SK-N-SH treated with all-trans-retinoic acid at 6 μM for 48 hours (cell line): ENCODE results near the gene PRKCE.

Experiments
- ATAC-seq: fragments of 200-7000 bp; cut with Tn5 transposase; 3 replicates; pipeline ENCODE4 v1.9.1; 2020; ENCODE audit warnings: mild to moderate bottlenecking, moderate library complexity
- ARNTL ChIP-seq: fragments of 450-650 bp; formaldehyde crosslinking; IDR thresholded peaks from 2 replicates; pipeline ENCODE4 v1.5.0; 2020; ENCODE audit warnings: low read depth, mild to moderate bottlenecking, moderate library complexity, borderline replicate concordance
- BACH2 ChIP-seq: fragments of 250-450 bp; sonication (Bioruptor Pico); IDR thresholded peaks from 2 replicates; pipeline ENCODE4 v1.9.0; 2021; ENCODE audit warnings: mild to moderate bottlenecking, borderline replicate concordance
- CSDC2 ChIP-seq: fragments of 250-450 bp; sonication (Bioruptor Pico); IDR thresholded peaks from 2 replicates; pipeline ENCODE4 v1.5.0; 2020; ENCODE audit warnings: mild to moderate bottlenecking, moderate library complexity
- ESRRG ChIP-seq: fragments of 250-450 bp; sonication (Bioruptor Pico); IDR thresholded peaks from 2 replicates; pipeline ENCODE4 v1.6.1; 2021; ENCODE audit warnings: mild to moderate bottlenecking
- GLIS3 ChIP-seq: fragments of 250-450 bp; sonication (Bioruptor Pico); IDR thresholded peaks from 2 replicates; pipeline ENCODE4 v1.5.0; 2020; ENCODE audit warnings: mild to moderate bottlenecking, moderate library complexity
- ISL1 ChIP-seq: fragments of 250-450 bp; sonication (Bioruptor Pico); IDR thresholded peaks from 2 replicates; pipeline ENCODE4 v2.1.2; 2022; ENCODE audit warnings: mild to moderate bottlenecking, moderate library complexity
- OSR1 ChIP-seq: fragments of 250-450 bp; sonication (Bioruptor Pico); IDR thresholded peaks from 2 replicates; pipeline ENCODE4 v1.8.0; 2022; ENCODE audit warnings: moderate library complexity, mild to moderate bottlenecking, inconsistent platforms
- PPARA ChIP-seq: fragments of 250-450 bp; sonication (Bioruptor Pico); IDR thresholded peaks from 2 replicates; pipeline ENCODE4 v1.5.0; 2020; ENCODE audit warnings: mild to moderate bottlenecking, borderline replicate concordance
- SNAI2 ChIP-seq: fragments of 250-450 bp; sonication (Bioruptor Pico); IDR thresholded peaks from 2 replicates; pipeline ENCODE4 v1.5.0; 2020; ENCODE audit warnings: mild to moderate bottlenecking, moderate library complexity
- TCF4 ChIP-seq: fragments of 250-450 bp; sonication (Bioruptor Pico); IDR thresholded peaks from 2 replicates; pipeline ENCODE4 v1.8.0; 2021; ENCODE audit warnings: mild to moderate bottlenecking, moderate library complexity, borderline replicate concordance
- TOX ChIP-seq: fragments of 250-450 bp; sonication (Bioruptor Pico); IDR thresholded peaks from 2 replicates; pipeline ENCODE4 v1.8.0; 2021; ENCODE audit warnings: mild to moderate bottlenecking, moderate library complexity, borderline replicate concordance
- ZC3H10 ChIP-seq: fragments of 250-450 bp; sonication (Bioruptor Pico); IDR thresholded peaks from 2 replicates; pipeline ENCODE4 v1.5.1; 2021; ENCODE audit warnings: mild to moderate bottlenecking, moderate library complexity
- ZFP3 ChIP-seq: fragments of 250-450 bp; sonication (Bioruptor Pico); IDR thresholded peaks from 2 replicates; pipeline ENCODE4 v1.5.0; 2020; ENCODE audit warnings: mild to moderate bottlenecking, moderate library complexity
- ZFP30 ChIP-seq: fragments of 450-650 bp; formaldehyde crosslinking; IDR thresholded peaks from 2 replicates; pipeline ENCODE4 v1.5.0; 2022; ENCODE audit warnings: mild to moderate bottlenecking, moderate library complexity
- ZNF565 ChIP-seq: fragments of 450-650 bp; formaldehyde crosslinking; conservative IDR thresholded peaks from 2 replicates; pipeline ENCODE4 v1.5.0; 2020; ENCODE audit warnings: low read depth, mild to moderate bottlenecking, moderate library complexity
- ZNF70 ChIP-seq: fragments of 450-650 bp; formaldehyde crosslinking; IDR thresholded peaks from 2 replicates; pipeline ENCODE4 v1.5.0; 2020; ENCODE audit warnings: mild to moderate bottlenecking, moderate library complexity
- ZNF8 ChIP-seq: fragments of 450-650 bp; formaldehyde crosslinking; IDR thresholded peaks from 2 replicates; pipeline ENCODE4 v1.5.0; 2020; ENCODE audit warnings: mild to moderate bottlenecking, moderate library complexity
- TF ChIP-seq, protein P1 (sequence below): fragments of 250-450 bp; sonication (Bioruptor Pico); IDR thresholded peaks from 2 replicates; pipeline ENCODE4 v1.8.0; 2021; ENCODE audit warnings: low read depth, mild to moderate bottlenecking, moderate library complexity, borderline replicate concordance
- TF ChIP-seq, protein P2 (sequence below): fragments of 250-450 bp; sonication (Bioruptor Pico); IDR thresholded peaks from 2 replicates; pipeline ENCODE4 v1.5.0; 2020; ENCODE audit warnings: mild to moderate bottlenecking, moderate library complexity
- TF ChIP-seq, protein P3 (sequence below): fragments of 250-450 bp; sonication (Bioruptor Pico); IDR thresholded peaks from 2 replicates; pipeline ENCODE4 v1.8.0; 2020; ENCODE audit warnings: mild to moderate bottlenecking, moderate library complexity, borderline replicate concordance
- TF ChIP-seq, protein P4 (sequence below): fragments of 250-450 bp; sonication (Bioruptor Pico); IDR thresholded peaks from 2 replicates; pipeline ENCODE4 v1.5.1; 2021; ENCODE audit warnings: mild to moderate bottlenecking, moderate library complexity

The PRKCE gene

DNA sequence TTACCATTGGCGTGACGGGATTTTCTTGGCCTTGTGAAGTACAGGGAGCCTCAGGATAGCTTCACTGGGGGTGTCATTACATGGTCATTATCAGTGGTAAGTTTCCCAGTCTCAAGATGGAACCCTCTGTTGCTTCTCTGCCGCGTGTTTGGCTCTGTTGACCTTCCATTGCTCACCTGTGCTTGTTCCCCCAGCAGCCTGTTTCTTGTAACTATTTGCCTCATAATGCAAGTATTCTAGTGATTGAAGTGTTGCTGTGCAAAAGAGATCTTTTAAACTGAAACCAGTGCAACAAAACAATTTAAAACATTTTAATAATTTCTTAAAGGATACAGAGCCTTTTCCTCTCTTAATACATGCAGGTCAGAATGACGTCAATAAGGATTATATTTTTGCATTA is 24.6 kb downstream of the PRKCE start (continued):
- TF ChIP-seq, protein P1, sequence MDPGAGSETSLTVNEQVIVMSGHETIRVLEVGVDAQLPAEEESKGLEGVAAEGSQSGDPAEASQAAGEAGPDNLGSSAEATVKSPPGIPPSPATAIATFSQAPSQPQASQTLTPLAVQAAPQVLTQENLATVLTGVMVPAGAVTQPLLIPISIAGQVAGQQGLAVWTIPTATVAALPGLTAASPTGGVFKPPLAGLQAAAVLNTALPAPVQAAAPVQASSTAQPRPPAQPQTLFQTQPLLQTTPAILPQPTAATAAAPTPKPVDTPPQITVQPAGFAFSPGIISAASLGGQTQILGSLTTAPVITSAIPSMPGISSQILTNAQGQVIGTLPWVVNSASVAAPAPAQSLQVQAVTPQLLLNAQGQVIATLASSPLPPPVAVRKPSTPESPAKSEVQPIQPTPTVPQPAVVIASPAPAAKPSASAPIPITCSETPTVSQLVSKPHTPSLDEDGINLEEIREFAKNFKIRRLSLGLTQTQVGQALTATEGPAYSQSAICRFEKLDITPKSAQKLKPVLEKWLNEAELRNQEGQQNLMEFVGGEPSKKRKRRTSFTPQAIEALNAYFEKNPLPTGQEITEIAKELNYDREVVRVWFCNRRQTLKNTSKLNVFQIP (CRISPR knock-in tag): no peak

DNA sequence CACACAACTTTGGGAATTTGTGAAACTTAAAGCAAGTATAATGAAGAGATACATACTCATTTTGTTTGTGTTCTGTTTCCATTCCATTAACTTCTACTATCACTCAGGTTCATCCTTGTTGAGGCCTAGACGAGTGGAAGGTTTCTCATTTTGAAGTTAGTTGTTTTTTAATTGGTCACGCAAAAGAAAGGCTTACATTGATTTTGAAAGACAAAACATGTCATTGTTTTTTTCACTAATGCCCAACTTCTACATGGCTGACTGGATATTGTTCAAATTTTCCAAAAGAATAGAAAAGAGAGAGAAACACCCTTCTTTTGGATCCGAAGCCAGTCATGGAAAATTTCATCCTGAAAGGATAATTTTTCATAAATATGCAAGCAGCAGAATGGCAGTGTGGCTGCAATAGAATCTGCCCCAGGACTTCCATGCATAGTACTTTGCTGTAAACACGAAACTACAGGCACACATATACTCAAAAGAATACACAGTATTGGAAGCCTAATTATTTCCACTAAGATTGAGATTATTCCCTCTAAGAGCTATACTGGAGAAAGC is 27.4 kb downstream of the PRKCE start:
- TF ChIP-seq ARNTL (CRISPR knock-in tag) (no peak), ZNF565 (CRISPR knock-in tag) (no peak), SNAI2 (CRISPR knock-in tag) (no peak), BACH2 (no peak), TCF4 (CRISPR knock-in tag) (no peak), ZFP3 (no peak), ESRRG (CRISPR knock-in tag) (no peak), CSDC2 (CRISPR knock-in tag) (no peak), GLIS3 (no peak), ZNF70 (CRISPR knock-in tag) (no peak), ZFP30 (CRISPR knock-in tag) (no peak)
- TF ChIP-seq, protein P1 (CRISPR knock-in tag): no peak
- TF ChIP-seq, all 23 proteins: peak for 0
- no peak for ATAC-seq

DNA sequence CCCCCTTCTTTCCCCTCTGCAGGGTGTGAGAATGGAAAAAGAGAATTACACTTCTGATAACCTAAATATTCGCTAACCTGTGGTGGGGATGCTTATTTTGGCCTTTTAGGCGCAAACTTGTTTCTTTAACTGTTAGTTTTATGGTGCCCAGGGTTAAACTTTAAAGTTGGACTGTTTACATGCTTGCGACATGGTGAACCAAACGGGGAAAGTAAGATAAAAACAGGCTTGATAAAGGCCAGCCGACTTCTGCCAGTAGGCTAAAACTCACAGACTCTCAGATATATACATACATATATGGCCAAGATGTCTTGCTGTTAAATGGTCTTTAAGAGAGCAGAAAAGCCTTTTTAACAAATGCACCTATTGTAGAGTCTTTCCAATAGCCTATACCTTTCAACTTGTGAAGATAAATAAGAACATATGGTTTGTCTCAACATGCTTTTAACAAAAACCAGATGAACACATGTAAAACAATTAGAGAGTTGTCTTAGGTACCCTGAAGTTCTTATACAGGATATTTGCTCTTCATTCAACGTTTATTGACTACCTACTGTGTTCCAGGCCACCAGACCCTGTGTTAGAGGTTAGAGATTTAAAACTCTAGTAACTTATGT is 29.0 kb downstream of the PRKCE start:
- TF ChIP-seq ESRRG (CRISPR knock-in tag) (no peak), TCF4 (CRISPR knock-in tag) (peak; percentile 78)
- peak; percentile 48; the same call in 1 of the 3 replicates for ATAC-seq

DNA sequence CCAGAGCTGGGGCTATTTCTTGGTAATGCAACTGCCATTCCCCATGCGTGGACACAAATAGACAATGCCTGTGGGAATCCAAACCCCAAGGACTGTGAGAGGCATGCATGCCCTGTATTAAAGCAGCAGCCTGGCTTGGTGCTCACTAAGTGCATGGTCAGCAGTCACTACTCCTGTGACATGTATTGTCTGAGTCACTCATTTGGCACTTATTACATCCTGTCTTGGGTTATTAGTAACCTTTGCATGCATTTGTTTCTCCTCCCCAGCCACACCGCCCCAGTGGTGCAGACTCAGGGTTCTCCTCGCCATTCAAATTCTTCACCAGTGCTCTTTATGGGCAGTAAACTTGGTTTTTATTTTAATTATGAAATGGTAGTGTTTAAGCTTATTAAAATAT is 30.2 kb downstream of the PRKCE start:
- peak; percentile 95 for ATAC-seq
- TF ChIP-seq SNAI2 (CRISPR knock-in tag): peak; percentile 54; the same call in 1 of the 2 replicates
- peak; percentile 27; the same call in 1 of the 2 replicates for TF ChIP-seq ISL1 (CRISPR knock-in tag)
- no peak for TF ChIP-seq OSR1 (CRISPR knock-in tag)
- TF ChIP-seq, all 23 proteins: peak for 2

DNA sequence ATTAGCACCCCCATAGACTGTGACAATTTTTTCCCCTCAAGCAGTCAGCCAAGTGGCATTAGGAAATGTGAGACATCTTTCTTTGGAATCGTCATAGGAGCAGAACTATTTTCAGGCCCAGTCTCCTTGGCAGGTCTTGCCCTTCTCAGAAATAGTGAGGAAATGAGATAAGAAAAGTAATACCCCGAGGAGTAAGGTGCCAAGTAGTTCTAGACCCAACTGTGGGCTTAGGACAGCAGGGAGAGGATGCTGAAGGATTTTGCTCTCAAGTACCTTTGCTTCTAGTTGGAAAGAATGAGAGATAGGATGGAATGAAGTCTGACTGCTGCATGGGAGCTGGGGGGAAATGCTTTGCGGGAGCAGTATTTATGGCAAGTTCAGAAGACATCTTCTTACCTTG is 31.8 kb downstream of the PRKCE start:
- TF ChIP-seq, protein P2, sequence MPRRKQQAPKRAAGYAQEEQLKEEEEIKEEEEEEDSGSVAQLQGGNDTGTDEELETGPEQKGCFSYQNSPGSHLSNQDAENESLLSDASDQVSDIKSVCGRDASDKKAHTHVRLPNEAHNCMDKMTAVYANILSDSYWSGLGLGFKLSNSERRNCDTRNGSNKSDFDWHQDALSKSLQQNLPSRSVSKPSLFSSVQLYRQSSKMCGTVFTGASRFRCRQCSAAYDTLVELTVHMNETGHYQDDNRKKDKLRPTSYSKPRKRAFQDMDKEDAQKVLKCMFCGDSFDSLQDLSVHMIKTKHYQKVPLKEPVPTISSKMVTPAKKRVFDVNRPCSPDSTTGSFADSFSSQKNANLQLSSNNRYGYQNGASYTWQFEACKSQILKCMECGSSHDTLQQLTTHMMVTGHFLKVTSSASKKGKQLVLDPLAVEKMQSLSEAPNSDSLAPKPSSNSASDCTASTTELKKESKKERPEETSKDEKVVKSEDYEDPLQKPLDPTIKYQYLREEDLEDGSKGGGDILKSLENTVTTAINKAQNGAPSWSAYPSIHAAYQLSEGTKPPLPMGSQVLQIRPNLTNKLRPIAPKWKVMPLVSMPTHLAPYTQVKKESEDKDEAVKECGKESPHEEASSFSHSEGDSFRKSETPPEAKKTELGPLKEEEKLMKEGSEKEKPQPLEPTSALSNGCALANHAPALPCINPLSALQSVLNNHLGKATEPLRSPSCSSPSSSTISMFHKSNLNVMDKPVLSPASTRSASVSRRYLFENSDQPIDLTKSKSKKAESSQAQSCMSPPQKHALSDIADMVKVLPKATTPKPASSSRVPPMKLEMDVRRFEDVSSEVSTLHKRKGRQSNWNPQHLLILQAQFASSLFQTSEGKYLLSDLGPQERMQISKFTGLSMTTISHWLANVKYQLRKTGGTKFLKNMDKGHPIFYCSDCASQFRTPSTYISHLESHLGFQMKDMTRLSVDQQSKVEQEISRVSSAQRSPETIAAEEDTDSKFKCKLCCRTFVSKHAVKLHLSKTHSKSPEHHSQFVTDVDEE (CRISPR knock-in tag): no peak
- no peak for TF ChIP-seq ISL1 (CRISPR knock-in tag)
- no peak for TF ChIP-seq ZC3H10
- no peak for TF ChIP-seq TOX (CRISPR knock-in tag)
- no peak for TF ChIP-seq ZNF8 (CRISPR knock-in tag)
- TF ChIP-seq PPARA: no peak
- no peak for TF ChIP-seq GLIS3
- no peak for TF ChIP-seq SNAI2 (CRISPR knock-in tag)
- no peak for TF ChIP-seq ESRRG (CRISPR knock-in tag)
- no peak for ATAC-seq

DNA sequence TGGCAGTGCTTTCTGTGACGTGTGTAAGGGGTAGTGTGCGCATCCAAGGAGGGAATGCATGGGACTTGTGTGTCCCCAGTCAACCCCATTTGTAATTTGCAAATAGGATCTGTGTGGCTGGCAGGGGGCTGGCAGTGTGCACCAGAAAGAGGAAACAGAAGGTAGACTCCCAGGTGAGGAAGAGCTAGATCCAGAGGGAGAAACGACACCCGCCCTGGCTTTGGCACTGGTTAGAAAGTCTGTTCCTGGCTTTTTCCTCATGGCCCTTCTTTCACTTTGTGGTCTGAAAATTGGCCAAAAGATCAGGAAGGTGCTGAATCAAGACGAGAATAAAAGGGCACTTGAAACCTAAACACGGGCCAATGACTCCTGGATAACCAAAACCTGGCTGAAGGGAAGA is 33.3 kb downstream of the PRKCE start:
- no peak for ATAC-seq
- TF ChIP-seq CSDC2 (CRISPR knock-in tag) (no peak), ZFP3 (no peak), ZC3H10 (no peak)
- TF ChIP-seq, protein P3, sequence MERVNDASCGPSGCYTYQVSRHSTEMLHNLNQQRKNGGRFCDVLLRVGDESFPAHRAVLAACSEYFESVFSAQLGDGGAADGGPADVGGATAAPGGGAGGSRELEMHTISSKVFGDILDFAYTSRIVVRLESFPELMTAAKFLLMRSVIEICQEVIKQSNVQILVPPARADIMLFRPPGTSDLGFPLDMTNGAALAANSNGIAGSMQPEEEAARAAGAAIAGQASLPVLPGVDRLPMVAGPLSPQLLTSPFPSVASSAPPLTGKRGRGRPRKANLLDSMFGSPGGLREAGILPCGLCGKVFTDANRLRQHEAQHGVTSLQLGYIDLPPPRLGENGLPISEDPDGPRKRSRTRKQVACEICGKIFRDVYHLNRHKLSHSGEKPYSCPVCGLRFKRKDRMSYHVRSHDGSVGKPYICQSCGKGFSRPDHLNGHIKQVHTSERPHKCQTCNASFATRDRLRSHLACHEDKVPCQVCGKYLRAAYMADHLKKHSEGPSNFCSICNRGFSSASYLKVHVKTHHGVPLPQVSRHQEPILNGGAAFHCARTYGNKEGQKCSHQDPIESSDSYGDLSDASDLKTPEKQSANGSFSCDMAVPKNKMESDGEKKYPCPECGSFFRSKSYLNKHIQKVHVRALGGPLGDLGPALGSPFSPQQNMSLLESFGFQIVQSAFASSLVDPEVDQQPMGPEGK (CRISPR knock-in tag): no peak
- TF ChIP-seq, protein P4, sequence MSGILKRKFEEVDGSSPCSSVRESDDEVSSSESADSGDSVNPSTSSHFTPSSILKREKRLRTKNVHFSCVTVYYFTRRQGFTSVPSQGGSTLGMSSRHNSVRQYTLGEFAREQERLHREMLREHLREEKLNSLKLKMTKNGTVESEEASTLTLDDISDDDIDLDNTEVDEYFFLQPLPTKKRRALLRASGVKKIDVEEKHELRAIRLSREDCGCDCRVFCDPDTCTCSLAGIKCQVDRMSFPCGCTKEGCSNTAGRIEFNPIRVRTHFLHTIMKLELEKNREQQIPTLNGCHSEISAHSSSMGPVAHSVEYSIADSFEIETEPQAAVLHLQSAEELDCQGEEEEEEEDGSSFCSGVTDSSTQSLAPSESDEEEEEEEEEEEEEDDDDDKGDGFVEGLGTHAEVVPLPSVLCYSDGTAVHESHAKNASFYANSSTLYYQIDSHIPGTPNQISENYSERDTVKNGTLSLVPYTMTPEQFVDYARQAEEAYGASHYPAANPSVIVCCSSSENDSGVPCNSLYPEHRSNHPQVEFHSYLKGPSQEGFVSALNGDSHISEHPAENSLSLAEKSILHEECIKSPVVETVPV (CRISPR knock-in tag): no peak
